Neural crest cell (in vitro differentiated cells): Measurements from ENCODE around the gene AK5. TPM values are rescaled to one million over a fixed set of nuclear protein-coding genes. Genes with fewer than 3 reads are reported as not detected.

Experiments
- DNase-seq: peaks from one replicate; pipeline ENCODE4 v3.0.0; 2021; ENCODE audit warnings: low read depth, mixed read lengths, low spot score
- H3K27ac Mint-ChIP-seq: one replicate; pipeline ENCODE4 v1.8.0; 2021; ENCODE audit warnings: mild to moderate bottlenecking, mixed read lengths; ENCODE audit not compliant: unreplicated experiment
- H3K27me3 Mint-ChIP-seq: 2 replicates; pipeline ENCODE4 v1.8.0; 2021; ENCODE audit warnings: low read depth, mild to moderate bottlenecking, mixed read lengths
- H3K36me3 Mint-ChIP-seq: 2 replicates; pipeline ENCODE4 v1.8.0; 2021; ENCODE audit warnings: low read depth, mild to moderate bottlenecking, mixed read lengths
- H3K4me1 Mint-ChIP-seq: 2 replicates; pipeline ENCODE4 v1.8.0; 2021; ENCODE audit warnings: mixed read lengths
- H3K4me3 Mint-ChIP-seq: one replicate; pipeline ENCODE4 v1.8.0; 2021; ENCODE audit warnings: mild to moderate bottlenecking, mixed read lengths
- H3K9me3 Mint-ChIP-seq: 2 replicates; pipeline ENCODE4 v1.8.0; 2021; ENCODE audit warnings: mixed read lengths
- total RNA-seq: library from RNA; stranded (reverse); gene quantifications from 2 replicates; pipeline ENCODE4 v1.2.1, GENCODE V29; 2021
- TF ChIP-seq, protein P1 (sequence below): fragments of 200-600 bp; sonication (generic); conservative IDR thresholded peaks from 2 replicates; pipeline ENCODE4 v1.5.0; 2021; ENCODE audit warnings: antibody characterized with exemption, mild to moderate bottlenecking

The AK5 gene
- total RNA-seq, 1 donor from 2014 or later: 1.1 TPM

- H3K27me3 Mint-ChIP-seq: no peaks in the 10 kb centered on the region
- TF ChIP-seq, protein P1, sequence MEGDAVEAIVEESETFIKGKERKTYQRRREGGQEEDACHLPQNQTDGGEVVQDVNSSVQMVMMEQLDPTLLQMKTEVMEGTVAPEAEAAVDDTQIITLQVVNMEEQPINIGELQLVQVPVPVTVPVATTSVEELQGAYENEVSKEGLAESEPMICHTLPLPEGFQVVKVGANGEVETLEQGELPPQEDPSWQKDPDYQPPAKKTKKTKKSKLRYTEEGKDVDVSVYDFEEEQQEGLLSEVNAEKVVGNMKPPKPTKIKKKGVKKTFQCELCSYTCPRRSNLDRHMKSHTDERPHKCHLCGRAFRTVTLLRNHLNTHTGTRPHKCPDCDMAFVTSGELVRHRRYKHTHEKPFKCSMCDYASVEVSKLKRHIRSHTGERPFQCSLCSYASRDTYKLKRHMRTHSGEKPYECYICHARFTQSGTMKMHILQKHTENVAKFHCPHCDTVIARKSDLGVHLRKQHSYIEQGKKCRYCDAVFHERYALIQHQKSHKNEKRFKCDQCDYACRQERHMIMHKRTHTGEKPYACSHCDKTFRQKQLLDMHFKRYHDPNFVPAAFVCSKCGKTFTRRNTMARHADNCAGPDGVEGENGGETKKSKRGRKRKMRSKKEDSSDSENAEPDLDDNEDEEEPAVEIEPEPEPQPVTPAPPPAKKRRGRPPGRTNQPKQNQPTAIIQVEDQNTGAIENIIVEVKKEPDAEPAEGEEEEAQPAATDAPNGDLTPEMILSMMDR: no peak
- no peaks in the 10 kb centered on the region for H3K9me3 Mint-ChIP-seq
- no peak for DNase-seq
- no peak overlapping the region for H3K4me3 Mint-ChIP-seq
- no peaks in the 10 kb centered on the region for H3K36me3 Mint-ChIP-seq
- H3K4me1 Mint-ChIP-seq: peaks cover 4% of the 10 kb centered on the region
- H3K27ac Mint-ChIP-seq: no peak overlapping the region
These were observed 264.2 kb downstream of the AK5 start for GRCh38 chr1:77545970-77546369.

- H3K27ac Mint-ChIP-seq: no peak overlapping the region
- TF ChIP-seq, protein P1: no peak
- no peak for DNase-seq
- H3K9me3 Mint-ChIP-seq: no peaks in the 10 kb centered on the region
- no peaks in the 10 kb centered on the region for H3K36me3 Mint-ChIP-seq
- H3K27me3 Mint-ChIP-seq: no peaks in the 10 kb centered on the region
- no peak overlapping the region for H3K4me3 Mint-ChIP-seq
- peaks cover 4% of the 10 kb centered on the region for H3K4me1 Mint-ChIP-seq
These were observed 265.1 kb downstream of the AK5 start for GRCh38 chr1:77546890-77547289.

DNA sequence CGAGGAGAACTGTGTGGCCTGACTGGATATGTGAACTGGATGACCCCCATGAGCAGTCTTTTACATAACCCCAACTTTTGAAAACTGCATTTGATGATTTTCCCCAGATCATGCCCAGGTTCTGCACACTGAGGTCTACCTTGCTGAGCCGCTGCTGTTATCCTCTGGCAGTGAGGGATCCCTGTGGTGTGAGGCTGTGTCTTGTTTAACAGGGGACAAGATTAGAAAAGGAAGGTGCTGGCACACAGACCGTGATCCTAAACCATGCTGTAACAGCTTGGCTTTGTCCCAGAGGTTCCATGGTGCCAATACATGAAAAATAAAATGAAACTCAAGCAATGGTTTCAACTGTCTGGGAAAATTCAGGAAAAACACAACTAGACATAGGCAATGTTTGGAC lies 266.5 kb downstream of the AK5 start:
- TF ChIP-seq, protein P1: no peak
- no peak for DNase-seq
- H3K9me3 Mint-ChIP-seq: no peaks in the 10 kb centered on the region
- H3K36me3 Mint-ChIP-seq: no peaks in the 10 kb centered on the region
- H3K27me3 Mint-ChIP-seq: no peaks in the 10 kb centered on the region
- peaks cover 4% of the 10 kb centered on the region for H3K4me1 Mint-ChIP-seq
- H3K4me3 Mint-ChIP-seq: no peak overlapping the region
- no peak overlapping the region for H3K27ac Mint-ChIP-seq

DNA sequence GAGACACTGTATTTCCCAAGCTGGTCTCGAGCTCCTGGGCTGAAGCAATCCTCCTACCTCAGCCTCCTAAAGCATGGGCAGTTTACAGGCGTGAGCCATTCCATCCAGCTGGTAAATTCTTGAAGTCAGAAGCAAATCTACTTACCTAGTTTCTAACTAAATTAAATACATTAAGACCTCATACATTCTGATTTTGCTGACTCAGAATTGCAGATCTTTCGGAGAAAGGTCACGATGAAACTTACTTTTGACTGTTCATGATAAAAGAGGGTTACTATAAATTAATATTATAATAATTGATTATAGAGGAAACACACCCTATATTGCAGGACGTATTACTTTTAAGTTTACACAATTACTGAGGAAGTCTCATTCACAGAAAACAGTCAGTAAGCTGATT lies 268.3 kb downstream of the AK5 start:
- no peaks in the 10 kb centered on the region for H3K36me3 Mint-ChIP-seq
- peaks cover 4% of the 10 kb centered on the region for H3K4me1 Mint-ChIP-seq
- no peak overlapping the region for H3K4me3 Mint-ChIP-seq
- TF ChIP-seq, protein P1: no peak
- H3K9me3 Mint-ChIP-seq: no peaks in the 10 kb centered on the region
- DNase-seq: no peak
- H3K27ac Mint-ChIP-seq: no peak overlapping the region
- no peaks in the 10 kb centered on the region for H3K27me3 Mint-ChIP-seq

DNA sequence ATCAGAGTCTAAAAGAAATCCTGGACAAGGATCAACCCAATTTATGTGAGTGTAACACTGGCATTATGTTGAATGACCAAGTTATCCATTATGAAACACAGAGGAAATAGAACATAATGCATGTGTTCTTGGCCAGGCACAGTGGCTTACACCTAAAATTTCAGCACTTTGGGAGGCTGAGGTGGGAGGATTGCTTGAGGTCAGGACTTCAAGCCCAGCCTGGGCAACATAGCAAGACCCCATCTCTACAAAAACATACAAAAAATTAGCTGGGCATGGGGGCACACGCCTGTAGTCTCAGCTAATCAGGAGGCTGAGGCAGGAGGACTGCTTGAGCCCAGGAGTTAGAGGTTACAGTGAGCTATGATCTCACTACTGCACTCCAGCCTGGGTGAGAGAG lies 270.8 kb downstream of the AK5 start:
- Mint-ChIP-seq H3K36me3 (no peaks in the 10 kb centered on the region), H3K4me1 (no peaks in the 10 kb centered on the region), H3K27me3 (no peaks in the 10 kb centered on the region), H3K27ac (no peak overlapping the region), H3K4me3 (no peak overlapping the region), H3K9me3 (no peaks in the 10 kb centered on the region)
- no peak for DNase-seq
- TF ChIP-seq, protein P1: no peak
